Measurements from ENCODE around the gene CERK.

DNA sequence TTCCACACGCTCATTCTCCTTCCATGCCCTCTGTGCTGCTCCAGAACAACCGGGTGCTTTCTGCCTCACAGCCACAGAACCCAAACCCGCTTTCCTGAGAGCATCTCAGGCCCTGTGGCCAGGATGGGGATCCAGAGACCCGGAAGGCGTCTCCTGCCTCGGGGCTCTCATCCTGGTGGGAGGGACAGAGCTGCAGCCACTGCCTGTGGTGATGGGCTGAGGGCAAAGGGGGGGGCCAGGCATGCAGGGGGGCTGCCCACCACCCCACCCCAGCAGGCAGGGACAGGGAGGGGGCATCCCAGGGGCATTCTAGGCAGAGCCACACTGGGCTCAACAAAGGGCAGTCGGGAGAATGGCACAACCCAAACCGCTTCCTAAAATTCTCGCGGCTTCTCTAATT is 41.4 kb downstream of the CERK start:
- TF ChIP-seq JUND (IDR thresholded peaks at IDR 0.05; ENCODE audit: low read length) (no peak), CTCF (IDR thresholded peaks at IDR 0.05; ENCODE audit: control extremely low read depth in 1 of 3, insufficient read depth in 1 of 3, low read depth in 1 of 3, low read length in 3 of 3) (no peak), YY1 (IDR thresholded peaks at IDR 0.05; ENCODE audit: low read depth, low read length) (no peak), ZNF274 (IDR thresholded peaks at IDR 0.05; ENCODE audit: borderline replicate concordance, extremely low read depth, low read length) (no peak), ATF2 (IDR thresholded peaks at IDR 0.05; ENCODE audit: low read length) (no peak), SIN3A (conservative IDR thresholded peaks at IDR 0.05 in 1 of 2, IDR thresholded peaks at IDR 0.05 in 1 of 2; ENCODE audit: low read depth in 1 of 2, low read length in 2 of 2) (no peak), FOSL1 (IDR thresholded peaks at IDR 0.05; ENCODE audit: insufficient read depth, low read depth, low read length) (no peak), SRF (IDR thresholded peaks at IDR 0.05; ENCODE audit: low read depth, low read length) (no peak), POLR2AphosphoS5 (IDR thresholded peaks at IDR 0.05; ENCODE audit: low read depth, low read length) (no peak), POLR2A (IDR thresholded peaks at IDR 0.05; ENCODE audit: control extremely low read depth in 1 of 2, low read depth in 2 of 2, low read length in 2 of 2) (no peak), RFX5 (IDR thresholded peaks at IDR 0.05; ENCODE audit: borderline replicate concordance, low read depth, low read length) (no peak)

Measured in H1 (cell line).